GM23338 (cell line): ENCODE data around the gene ELFN1.

ENCODE experiments used
- CREB1 ChIP-seq: fragments of 250-450 bp; sonication (Bioruptor Pico); IDR thresholded peaks from 2 replicates; pipeline ENCODE4 v1.5.0; 2020; ENCODE audit warnings: low read depth, mild to moderate bottlenecking, moderate library complexity
- EZH2 ChIP-seq: fragments of 200-600 bp; sonication (generic); IDR thresholded peaks from one replicate; pipeline ENCODE4 v1.8.0; 2017; ENCODE audit warnings: antibody characterized with exemption, mild to moderate bottlenecking, low read depth; ENCODE audit not compliant: unreplicated experiment
- EZH2phosphoT487 ChIP-seq: fragments of 200-600 bp; sonication (generic); IDR thresholded peaks from one replicate; pipeline ENCODE4 v1.8.1; 2018; ENCODE audit warnings: antibody characterized with exemption; ENCODE audit not compliant: unreplicated experiment
- JUNB ChIP-seq: IDR thresholded peaks from one replicate; pipeline ENCODE4 v1.6.1; 2016; ENCODE audit warnings: antibody characterized with exemption; ENCODE audit not compliant: unreplicated experiment
- NANOG ChIP-seq: IDR thresholded peaks from 2 replicates; pipeline ENCODE4 v1.6.1; 2016; ENCODE audit warnings: antibody characterized with exemption, borderline replicate concordance
- POLR2AphosphoS5 ChIP-seq: IDR thresholded peaks from 2 replicates; pipeline ENCODE4 v1.6.1; 2016; ENCODE audit warnings: antibody characterized with exemption, low read depth
- TF ChIP-seq, protein P1 (sequence below), 2 experiments: fragments of 200-600 bp in 1 of 2; sonication (generic) in 1 of 2; conservative IDR thresholded peaks; 2 replicates each; pipeline versions ENCODE4 v1.5.1 to v1.6.1; 2016 to 2017; ENCODE audit warnings: antibody characterized with exemption in 2 of 2, low read depth in 2 of 2, mild to moderate bottlenecking in 2 of 2, moderate library complexity in 1 of 2
- TF ChIP-seq, protein P2 (sequence below): IDR thresholded peaks from one replicate; pipeline ENCODE4 v1.6.1; 2018; ENCODE audit warnings: antibody characterized with exemption; ENCODE audit not compliant: unreplicated experiment
- TF ChIP-seq, protein P3 (sequence below): fragments of 250-450 bp; sonication (Bioruptor Pico); IDR thresholded peaks from 2 replicates; pipeline ENCODE4 v1.5.0; 2020; ENCODE audit warnings: mild to moderate bottlenecking, moderate library complexity

DNA sequence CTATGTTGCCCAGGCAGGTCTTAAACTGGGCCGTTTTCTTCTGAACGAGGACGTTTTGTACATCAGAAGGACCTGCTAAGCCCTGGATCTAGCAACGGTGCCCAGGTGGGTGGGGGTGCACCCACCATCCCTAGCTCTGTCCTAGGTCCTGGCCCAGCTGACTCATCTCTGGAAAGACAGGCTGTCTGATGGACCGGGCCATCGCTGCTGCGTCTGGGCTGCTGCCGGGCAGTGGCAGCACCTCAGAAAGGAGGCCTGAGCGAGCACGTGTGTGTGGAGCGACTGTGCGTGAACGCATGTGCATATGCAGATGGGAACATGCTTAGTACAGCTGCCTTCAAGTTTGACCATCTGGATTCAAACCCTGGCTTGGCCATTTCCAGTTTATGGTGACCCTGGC is 7.3 kb upstream of the ELFN1 start:
- TF ChIP-seq, protein P1, sequence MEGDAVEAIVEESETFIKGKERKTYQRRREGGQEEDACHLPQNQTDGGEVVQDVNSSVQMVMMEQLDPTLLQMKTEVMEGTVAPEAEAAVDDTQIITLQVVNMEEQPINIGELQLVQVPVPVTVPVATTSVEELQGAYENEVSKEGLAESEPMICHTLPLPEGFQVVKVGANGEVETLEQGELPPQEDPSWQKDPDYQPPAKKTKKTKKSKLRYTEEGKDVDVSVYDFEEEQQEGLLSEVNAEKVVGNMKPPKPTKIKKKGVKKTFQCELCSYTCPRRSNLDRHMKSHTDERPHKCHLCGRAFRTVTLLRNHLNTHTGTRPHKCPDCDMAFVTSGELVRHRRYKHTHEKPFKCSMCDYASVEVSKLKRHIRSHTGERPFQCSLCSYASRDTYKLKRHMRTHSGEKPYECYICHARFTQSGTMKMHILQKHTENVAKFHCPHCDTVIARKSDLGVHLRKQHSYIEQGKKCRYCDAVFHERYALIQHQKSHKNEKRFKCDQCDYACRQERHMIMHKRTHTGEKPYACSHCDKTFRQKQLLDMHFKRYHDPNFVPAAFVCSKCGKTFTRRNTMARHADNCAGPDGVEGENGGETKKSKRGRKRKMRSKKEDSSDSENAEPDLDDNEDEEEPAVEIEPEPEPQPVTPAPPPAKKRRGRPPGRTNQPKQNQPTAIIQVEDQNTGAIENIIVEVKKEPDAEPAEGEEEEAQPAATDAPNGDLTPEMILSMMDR (conservative IDR thresholded peaks at IDR 0.05; ENCODE audit: low read depth in 2 of 2): no peak
- TF ChIP-seq, protein P2, sequence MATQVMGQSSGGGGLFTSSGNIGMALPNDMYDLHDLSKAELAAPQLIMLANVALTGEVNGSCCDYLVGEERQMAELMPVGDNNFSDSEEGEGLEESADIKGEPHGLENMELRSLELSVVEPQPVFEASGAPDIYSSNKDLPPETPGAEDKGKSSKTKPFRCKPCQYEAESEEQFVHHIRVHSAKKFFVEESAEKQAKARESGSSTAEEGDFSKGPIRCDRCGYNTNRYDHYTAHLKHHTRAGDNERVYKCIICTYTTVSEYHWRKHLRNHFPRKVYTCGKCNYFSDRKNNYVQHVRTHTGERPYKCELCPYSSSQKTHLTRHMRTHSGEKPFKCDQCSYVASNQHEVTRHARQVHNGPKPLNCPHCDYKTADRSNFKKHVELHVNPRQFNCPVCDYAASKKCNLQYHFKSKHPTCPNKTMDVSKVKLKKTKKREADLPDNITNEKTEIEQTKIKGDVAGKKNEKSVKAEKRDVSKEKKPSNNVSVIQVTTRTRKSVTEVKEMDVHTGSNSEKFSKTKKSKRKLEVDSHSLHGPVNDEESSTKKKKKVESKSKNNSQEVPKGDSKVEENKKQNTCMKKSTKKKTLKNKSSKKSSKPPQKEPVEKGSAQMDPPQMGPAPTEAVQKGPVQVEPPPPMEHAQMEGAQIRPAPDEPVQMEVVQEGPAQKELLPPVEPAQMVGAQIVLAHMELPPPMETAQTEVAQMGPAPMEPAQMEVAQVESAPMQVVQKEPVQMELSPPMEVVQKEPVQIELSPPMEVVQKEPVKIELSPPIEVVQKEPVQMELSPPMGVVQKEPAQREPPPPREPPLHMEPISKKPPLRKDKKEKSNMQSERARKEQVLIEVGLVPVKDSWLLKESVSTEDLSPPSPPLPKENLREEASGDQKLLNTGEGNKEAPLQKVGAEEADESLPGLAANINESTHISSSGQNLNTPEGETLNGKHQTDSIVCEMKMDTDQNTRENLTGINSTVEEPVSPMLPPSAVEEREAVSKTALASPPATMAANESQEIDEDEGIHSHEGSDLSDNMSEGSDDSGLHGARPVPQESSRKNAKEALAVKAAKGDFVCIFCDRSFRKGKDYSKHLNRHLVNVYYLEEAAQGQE: peak; percentile 53
- TF ChIP-seq JUNB: no peak
- TF ChIP-seq EZH2: no peak
- TF ChIP-seq CREB1 (CRISPR knock-in tag): no peak
- TF ChIP-seq, protein P3, sequence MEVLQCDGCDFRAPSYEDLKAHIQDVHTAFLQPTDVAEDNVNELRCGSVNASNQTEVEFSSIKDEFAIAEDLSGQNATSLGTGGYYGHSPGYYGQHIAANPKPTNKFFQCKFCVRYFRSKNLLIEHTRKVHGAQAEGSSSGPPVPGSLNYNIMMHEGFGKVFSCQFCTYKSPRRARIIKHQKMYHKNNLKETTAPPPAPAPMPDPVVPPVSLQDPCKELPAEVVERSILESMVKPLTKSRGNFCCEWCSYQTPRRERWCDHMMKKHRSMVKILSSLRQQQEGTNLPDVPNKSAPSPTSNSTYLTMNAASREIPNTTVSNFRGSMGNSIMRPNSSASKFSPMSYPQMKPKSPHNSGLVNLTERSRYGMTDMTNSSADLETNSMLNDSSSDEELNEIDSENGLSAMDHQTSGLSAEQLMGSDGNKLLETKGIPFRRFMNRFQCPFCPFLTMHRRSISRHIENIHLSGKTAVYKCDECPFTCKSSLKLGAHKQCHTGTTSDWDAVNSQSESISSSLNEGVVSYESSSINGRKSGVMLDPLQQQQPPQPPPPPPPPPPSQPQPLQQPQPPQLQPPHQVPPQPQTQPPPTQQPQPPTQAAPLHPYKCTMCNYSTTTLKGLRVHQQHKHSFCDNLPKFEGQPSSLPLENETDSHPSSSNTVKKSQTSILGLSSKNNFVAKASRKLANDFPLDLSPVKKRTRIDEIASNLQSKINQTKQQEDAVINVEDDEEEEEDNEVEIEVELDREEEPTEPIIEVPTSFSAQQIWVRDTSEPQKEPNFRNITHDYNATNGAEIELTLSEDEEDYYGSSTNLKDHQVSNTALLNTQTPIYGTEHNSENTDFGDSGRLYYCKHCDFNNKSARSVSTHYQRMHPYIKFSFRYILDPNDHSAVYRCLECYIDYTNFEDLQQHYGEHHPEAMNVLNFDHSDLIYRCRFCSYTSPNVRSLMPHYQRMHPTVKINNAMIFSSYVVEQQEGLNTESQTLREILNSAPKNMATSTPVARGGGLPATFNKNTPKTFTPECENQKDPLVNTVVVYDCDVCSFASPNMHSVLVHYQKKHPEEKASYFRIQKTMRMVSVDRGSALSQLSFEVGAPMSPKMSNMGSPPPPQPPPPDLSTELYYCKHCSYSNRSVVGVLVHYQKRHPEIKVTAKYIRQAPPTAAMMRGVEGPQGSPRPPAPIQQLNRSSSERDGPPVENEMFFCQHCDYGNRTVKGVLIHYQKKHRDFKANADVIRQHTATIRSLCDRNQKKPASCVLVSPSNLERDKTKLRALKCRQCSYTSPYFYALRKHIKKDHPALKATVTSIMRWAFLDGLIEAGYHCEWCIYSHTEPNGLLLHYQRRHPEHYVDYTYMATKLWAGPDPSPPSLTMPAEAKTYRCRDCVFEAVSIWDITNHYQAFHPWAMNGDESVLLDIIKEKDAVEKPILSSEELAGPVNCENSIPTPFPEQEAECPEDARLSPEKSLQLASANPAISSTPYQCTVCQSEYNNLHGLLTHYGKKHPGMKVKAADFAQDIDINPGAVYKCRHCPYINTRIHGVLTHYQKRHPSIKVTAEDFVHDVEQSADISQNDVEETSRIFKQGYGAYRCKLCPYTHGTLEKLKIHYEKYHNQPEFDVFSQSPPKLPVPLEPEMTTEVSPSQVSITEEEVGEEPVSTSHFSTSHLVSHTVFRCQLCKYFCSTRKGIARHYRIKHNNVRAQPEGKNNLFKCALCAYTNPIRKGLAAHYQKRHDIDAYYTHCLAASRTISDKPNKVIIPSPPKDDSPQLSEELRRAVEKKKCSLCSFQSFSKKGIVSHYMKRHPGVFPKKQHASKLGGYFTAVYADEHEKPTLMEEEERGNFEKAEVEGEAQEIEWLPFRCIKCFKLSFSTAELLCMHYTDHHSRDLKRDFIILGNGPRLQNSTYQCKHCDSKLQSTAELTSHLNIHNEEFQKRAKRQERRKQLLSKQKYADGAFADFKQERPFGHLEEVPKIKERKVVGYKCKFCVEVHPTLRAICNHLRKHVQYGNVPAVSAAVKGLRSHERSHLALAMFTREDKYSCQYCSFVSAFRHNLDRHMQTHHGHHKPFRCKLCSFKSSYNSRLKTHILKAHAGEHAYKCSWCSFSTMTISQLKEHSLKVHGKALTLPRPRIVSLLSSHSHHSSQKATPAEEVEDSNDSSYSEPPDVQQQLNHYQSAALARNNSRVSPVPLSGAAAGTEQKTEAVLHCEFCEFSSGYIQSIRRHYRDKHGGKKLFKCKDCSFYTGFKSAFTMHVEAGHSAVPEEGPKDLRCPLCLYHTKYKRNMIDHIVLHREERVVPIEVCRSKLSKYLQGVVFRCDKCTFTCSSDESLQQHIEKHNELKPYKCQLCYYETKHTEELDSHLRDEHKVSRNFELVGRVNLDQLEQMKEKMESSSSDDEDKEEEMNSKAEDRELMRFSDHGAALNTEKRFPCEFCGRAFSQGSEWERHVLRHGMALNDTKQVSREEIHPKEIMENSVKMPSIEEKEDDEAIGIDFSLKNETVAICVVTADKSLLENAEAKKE (CRISPR knock-in tag): no peak
- no peak for TF ChIP-seq POLR2AphosphoS5
- no peak for TF ChIP-seq EZH2phosphoT487
- TF ChIP-seq NANOG: no peak
